GF-D8 (cell line): ENCODE results near the gene DLG2.

Source experiments
- DNase-seq: peaks from one replicate; lab custom pipeline; 2025; lab: John Stamatoyannopoulos, UW

Gene DLG2

GRCh38 chr11:83521647-83522596, 2105.2 kb downstream of the DLG2 start:
- peak; percentile 10 for DNase-seq

DNA sequence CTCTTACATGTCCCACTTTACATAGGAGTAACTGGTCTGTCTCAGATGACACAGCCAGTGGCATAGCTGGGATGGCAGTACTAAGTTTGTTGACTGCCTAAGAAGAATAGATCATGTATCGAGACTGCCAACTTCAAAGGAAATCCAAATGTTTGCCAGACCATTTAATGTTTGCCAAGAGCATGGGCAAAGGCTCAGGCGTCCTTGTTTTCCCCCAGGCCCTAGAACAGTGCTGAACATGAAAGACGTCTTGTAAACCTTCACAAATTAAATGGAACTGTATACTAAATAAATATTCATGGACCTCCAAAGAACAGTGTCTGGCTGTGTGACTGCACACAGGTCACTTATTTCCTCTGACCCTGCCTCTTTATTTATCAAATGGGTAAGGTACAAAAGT, 2106.3 kb downstream of the DLG2 start:
- DNase-seq = no peak

- DNase-seq = no peak
These were observed 2115.5 kb downstream of the DLG2 start for GRCh38 chr11:83511646-83512045.

- no peak for DNase-seq
These were observed 2116.3 kb downstream of the DLG2 start for GRCh38 chr11:83510530-83511460.

DNA sequence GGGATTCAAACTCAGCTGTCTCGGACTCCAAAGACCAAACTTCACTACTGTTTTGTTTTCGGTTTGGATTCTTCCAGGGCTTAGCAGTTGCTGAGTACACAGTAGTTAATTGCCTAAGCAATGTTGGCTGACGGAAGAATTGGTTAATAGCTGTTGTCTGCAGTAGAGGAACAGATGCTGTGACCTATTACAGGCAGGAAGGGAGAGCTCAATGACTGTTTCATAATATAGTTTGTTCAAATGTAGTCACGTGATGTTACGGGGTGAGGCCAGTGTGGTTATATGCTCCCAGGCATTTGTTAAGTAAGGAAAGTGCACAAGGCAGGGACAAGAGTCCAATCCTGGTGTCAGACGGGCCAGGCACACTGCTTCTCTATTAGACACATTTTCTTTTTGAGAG, 2118.3 kb downstream of the DLG2 start:
- no peak for DNase-seq

DNA sequence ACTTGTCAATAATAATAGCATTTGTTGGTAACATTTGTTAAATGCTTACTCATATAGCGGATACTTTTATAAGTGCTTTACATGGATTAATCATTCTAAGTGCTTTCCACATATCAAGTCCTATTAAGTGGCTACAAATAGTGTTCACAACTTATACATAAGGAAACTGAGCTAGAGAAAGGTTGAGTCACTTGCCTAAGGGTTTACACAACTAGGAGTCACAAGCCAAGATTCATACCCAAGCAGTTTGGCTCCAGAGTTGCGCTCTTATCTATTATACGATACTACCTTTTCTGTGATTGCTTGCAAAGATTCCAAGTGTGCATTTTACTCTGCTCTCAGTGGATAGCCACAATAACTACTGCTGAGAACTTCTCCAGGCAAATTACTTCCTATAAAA, 2125.1 kb downstream of the DLG2 start:
- DNase-seq = no peak

DNA sequence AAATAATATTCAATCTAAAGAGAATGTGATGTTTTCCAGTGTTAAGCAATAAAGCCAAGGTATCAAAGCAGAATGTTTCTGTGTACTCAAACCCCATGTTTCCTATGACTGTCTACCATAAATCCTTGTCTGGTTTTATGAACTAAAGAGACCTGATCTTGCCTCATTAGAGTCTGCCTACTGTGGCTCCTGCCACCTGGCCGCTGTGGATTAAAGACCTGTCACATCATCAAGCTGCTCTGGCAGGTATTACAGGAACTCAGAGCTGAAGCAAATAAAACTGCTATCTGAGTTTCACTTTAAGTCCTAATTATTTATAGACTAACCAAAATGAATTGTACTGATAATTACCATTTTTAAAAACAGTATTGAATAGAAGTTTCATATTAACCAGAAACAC, 2133.2 kb downstream of the DLG2 start:
- no peak for DNase-seq

- DNase-seq = no peak
These were observed 2134.1 kb downstream of the DLG2 start for GRCh38 chr11:83493034-83493433.

GRCh38 chr11:83483808-83484207, 2143.3 kb downstream of the DLG2 start:
- no peak for DNase-seq

DNA sequence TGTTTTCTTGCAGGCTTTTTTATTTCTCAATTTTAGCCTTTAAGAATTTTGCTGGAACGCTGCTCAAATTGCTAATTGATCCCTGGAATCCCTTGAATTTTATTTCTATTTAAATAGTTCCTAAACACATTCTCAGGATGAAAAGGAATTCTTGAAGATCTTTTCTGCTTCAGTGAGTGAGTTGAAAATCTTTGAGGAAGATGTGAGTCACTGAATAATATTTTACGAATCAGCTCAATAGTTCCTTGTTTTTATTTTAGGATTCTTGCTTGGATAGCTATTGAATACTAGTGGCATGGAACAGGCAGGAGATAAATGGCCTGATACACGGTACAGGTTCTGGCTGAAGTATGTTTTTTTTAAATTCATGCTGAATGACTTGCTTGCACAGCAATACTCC, 2146.3 kb downstream of the DLG2 start:
- no peak for DNase-seq

DNA sequence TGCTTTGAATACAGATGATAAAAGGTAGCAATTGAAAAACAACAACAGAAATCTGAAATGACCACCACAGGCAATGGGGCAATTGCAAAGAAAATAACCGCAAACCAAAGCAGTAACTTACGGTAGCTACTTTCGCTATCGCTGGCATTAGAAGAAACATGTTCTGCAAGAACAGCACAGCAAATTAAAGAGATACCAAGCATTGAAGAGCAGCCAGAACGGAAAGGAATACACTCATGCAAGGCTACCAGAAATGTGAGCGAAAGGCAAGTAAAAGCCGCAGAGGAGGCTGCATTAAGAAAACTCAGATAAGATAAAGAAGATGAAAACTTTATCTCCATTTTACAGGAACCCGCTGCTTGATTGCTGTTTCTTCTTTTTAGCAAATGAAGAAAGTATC, 2146.9 kb downstream of the DLG2 start:
- no peak for DNase-seq

DNA sequence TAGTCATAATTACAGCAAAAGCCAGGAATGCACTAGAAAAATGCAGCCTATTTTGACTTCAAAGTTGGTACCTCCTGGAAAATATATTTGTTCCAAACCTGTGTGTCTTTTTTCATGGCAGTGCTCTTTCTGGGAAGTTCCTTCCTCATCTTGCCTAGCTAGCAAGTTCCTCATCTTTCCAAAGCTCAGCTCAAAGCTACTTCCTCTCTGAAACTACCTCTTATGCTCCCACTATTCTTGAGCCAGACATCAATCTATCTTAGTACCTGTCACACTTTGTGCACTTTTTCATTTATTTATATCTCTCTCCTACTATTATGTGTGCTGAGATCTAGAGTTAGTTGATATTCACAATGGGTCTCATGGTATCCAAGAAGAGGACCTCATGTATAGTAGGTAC, 2149.4 kb downstream of the DLG2 start:
- no peak for DNase-seq

DNA sequence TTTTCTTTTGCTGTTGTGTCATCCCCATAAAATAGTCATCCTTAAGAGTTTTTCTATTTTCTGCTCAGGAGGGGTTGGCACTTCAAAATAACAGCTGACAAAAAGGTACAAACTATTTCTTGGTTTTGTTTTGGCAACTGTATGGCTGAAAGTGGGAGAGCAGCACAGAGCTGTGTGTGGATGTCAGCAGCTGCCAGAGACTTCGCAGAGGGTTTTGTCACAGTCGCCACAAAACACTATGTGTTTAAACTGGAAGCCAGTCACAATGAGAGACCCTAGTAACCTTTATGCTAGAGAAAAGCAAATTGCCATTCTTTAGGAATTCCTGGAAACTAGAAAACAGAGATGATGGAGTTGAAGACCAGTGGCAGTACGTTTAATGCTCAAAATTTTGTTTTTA, 2151.4 kb downstream of the DLG2 start:
- DNase-seq = no peak

DNA sequence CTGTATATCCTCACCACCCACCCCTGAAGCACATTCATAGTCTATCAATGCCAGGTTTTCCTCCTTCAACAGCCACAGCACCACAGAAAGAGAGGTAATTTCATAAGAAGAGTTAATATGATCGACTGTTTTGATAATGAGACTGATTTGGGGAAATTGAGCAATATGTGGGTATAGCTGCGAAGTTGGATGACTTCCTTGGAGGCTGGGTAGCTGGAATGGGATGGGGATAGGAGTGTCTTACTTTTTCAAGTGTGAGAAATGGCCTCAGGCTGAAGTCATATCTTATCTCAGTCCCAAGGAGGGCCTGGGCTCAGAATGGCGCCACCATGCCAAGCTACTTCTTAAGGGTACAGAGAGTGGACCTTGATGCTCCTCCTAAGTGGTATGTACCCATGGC, 2153.4 kb downstream of the DLG2 start:
- no peak for DNase-seq

GRCh38 chr11:83472806-83473205, 2154.3 kb downstream of the DLG2 start:
- DNase-seq = no peak

- DNase-seq = no peak
These were observed 2155.1 kb downstream of the DLG2 start for GRCh38 chr11:83471831-83472727.

DNA sequence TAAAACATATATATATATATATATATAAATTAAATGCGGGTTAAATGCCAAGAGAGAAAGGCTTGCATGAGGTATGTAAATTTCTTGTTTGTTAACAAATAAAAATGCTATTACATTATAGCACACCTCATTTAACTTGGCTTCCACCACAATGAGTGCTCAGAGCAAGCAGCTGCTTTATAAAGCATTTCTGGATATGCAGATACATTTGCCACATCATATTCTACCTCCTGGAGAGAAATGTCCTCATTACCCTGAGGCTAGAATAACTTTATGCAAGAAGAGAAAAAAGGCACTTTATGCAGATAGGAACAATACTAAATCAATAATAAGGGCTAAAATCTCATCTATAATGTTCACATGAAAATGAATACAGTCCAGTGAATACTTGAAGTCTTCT, 2159.3 kb downstream of the DLG2 start:
- no peak for DNase-seq

GRCh38 chr11:83464160-83464944, 2162.8 kb downstream of the DLG2 start:
- DNase-seq = no peak

DNA sequence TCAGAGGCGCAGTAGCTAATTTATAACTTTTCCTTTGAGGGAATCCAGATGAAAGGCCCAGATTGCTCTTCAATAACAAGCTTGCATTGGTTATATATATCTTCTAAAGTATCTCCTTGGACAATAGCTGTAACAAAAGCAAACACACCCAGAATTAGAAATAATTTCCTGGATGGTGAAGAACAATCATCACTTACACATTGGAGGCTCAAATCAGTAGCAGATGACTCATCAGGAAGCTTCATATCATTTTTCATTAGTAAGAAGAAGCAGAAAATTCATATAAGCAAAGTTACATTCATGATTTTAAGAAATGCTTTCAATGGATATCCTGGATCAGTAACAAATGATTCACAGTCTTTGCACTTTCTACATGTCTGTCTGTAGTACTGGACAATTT, 2167.3 kb downstream of the DLG2 start:
- no peak for DNase-seq

DNA sequence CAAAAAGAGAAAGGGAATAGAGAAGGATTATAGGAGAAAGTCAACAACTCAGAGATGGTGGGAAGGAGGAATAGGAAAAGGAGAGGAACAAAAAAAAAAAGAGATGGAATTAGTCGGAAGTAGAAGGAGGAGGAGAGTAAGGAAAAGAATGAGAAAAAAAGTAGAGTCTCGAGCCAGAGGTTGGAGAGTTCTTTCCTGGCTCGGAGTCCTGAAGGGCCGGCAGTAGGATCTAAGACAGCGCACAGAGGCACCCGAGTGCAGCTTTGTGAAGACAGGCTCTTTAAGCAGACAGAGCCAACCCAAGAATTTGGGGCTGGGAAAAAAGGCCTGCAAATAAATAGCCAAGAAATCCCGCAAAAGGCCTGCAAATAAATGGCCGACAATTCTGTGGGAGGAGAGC, 2170.6 kb downstream of the DLG2 start:
- DNase-seq = no peak

DNA sequence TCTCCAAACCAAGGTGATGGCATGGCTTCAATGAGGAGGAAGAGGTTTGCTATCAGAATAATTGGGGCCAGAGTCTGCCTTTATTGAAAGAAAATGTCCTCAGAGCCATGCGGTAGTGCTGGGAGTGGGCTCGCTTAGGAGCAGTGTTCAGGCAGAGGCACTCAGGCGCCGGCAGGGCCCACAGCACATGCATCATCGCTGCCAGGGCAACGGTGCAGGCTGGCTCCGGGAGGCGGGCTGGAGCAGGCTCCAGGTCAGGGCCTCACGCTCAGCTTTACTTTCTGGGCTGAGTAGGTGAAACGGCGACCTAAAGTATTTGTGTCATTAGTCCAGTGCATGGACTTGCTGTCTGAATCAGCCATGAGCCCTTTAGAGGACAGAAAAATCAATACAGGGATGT, 2171.1 kb downstream of the DLG2 start:
- no peak for DNase-seq
